Sigmoid colon (tissue), 7 donors: ENCODE results near the gene DENND2A. TPM values are rescaled to one million over a fixed set of nuclear protein-coding genes. Genes with fewer than 3 reads are reported as not detected.
"Not testable (repeated sequence)": the region's sequence is repeated elsewhere in the genome, so short reads cannot be mapped to it uniquely, and the experiment has no call there.

Experiments
- DNase-seq: peaks from one replicate; pipeline ENCODE4 v3.0.0-alpha.2; 2019
- H3K27ac ChIP-seq, 4 donors: fragments of 200-600 bp; sonication (generic); one replicate each; pipeline ENCODE4 v1.5.1; 2016 to 2019; ENCODE audit warnings: mild to moderate bottlenecking in 1 of 4
- H3K27me3 ChIP-seq, 3 donors: fragments of 200-600 bp; sonication (generic); one replicate each; pipeline ENCODE4 v1.5.1; 2019; ENCODE audit warnings: mild to moderate bottlenecking in 1 of 3
- H3K36me3 ChIP-seq, 4 donors: fragments of 200-600 bp; sonication (generic); one replicate each; pipeline ENCODE4 v1.5.1; 2016 to 2019
- H3K4me1 ChIP-seq, 4 donors: fragments of 200-600 bp; sonication (generic); one replicate each; pipeline ENCODE4 v1.5.1; 2017 to 2019
- H3K4me3 ChIP-seq, 4 donors: fragments of 200-600 bp; sonication (generic); one replicate each; pipeline ENCODE4 v1.5.1; 2017 to 2019; ENCODE audit warnings: mild to moderate bottlenecking in 2 of 4, moderate library complexity in 1 of 4
- H3K9me3 ChIP-seq, 4 donors: fragments of 200-600 bp in 3 of 4; sonication (generic) in 3 of 4; one replicate each; pipeline versions ENCODE4 v1.5.1 to v1.6.1; 2013 to 2019
- CTCF ChIP-seq, 4 experiments: fragments of 450-650 bp in 3 of 4; fragments of 200-600 bp in 1 of 4; IDR thresholded peaks; one replicate each; pipeline ENCODE4 v1.5.1; 2016 to 2019; ENCODE audit warnings: antibody characterized with exemption in 4 of 4, mild to moderate bottlenecking in 3 of 4, moderate library complexity in 2 of 4
- EP300 ChIP-seq, 4 donors: sonication (generic); formaldehyde crosslinking; IDR thresholded peaks; one replicate each; pipeline ENCODE4 v1.6.1; 2017; ENCODE audit warnings: antibody characterized with exemption in 4 of 4
- POLR2A ChIP-seq, 2 donors: fragments of 450-650 bp; IDR thresholded peaks; one replicate each; pipeline ENCODE4 v1.6.1; 2016; ENCODE audit warnings: antibody characterized with exemption in 2 of 2, mild to moderate bottlenecking in 2 of 2, moderate library complexity in 2 of 2
- POLR2AphosphoS5 ChIP-seq, 4 donors: sonication (generic); formaldehyde crosslinking; IDR thresholded peaks; one replicate each; pipeline ENCODE4 v1.6.1; 2017; ENCODE audit warnings: antibody characterized with exemption in 4 of 4
- WGBS, 2 donors: extraction: QIAGEN DNeasy Blood & Tissue Kit; methylation state at CpG; one replicate each; pipeline ENCODE4 v1.1.7; 2013; 5-methylcytosine and 5-hydroxymethylcytosine counted together
- intact Hi-C: fragments of 100-400 bp; cut with DNase I; formaldehyde crosslinking; loops from one replicate; pipeline ENCODE4 v1.15.1; 2023
- polyA plus RNA-seq, 3 donors: library from polyadenylated mRNA; stranded (reverse); fragments of 200-250 nt; gene quantifications; one replicate each; pipeline ENCODE4 v1.2.3, GENCODE V29; 2013
- total RNA-seq, 4 donors: library from RNA; depleted of rRNA; stranded (reverse); fragments of >200 nt; gene quantifications; one replicate each; pipeline ENCODE4 v1.1.0, GENCODE V29; 2016
- donor health status: healthy with polysubstance abuse.
- donor health status: Bipolar disorder and iron deficiency.
- donor health status: healthy.

DENND2A gene
- total and polyA plus RNA-seq, 7 donors, result 6.2 to 38.8 (median 11.4) TPM

GRCh38 chr7:140645166-140645900, 4.7 kb upstream of the DENND2A start:
- Histone ChIP-seq H3K4me3 (no peak overlapping the region), H3K4me1 (peaks cover 0 to 14% (median 12%) of the 10 kb centered on the region in 4 donors), H3K36me3 (no peaks in the 10 kb centered on the region), H3K27ac (no peak overlapping the region), H3K9me3 (no peaks in the 10 kb centered on the region), H3K27me3 (peaks cover 0 to 15% (median 5%) of the 10 kb centered on the region in 3 donors)
- 73 to 84% methylated on average over 8 of the region's 8 CpGs for WGBS, 2 donors
- no peak for TF ChIP-seq POLR2A (IDR thresholded peaks at IDR 0.05)
- no peak for TF ChIP-seq CTCF (IDR thresholded peaks at IDR 0.05)
- no peak for TF ChIP-seq POLR2AphosphoS5 (IDR thresholded peaks at IDR 0.05)
- TF ChIP-seq EP300 (IDR thresholded peaks at IDR 0.05), result no peak
- peak; percentile 50 for DNase-seq
- intact Hi-C loops, result no loop called here

- WGBS, 2 donors, result 91 to 92% methylated on average over 13 of the region's 13 CpGs
- peak; percentile 15 for DNase-seq
- H3K27ac ChIP-seq, result not testable (repeated sequence)
Measured at GRCh38 chr7:140644761-140645160, 4.1 kb upstream of the DENND2A start.

GRCh38 chr7:140643416-140643815, 2.8 kb upstream of the DENND2A start:
- H3K36me3 ChIP-seq, result no peaks in the 10 kb centered on the region
- TF ChIP-seq POLR2A (IDR thresholded peaks at IDR 0.05) (no peak), EP300 (IDR thresholded peaks at IDR 0.05) (no peak), POLR2AphosphoS5 (IDR thresholded peaks at IDR 0.05) (no peak), CTCF (IDR thresholded peaks at IDR 0.05) (no peak)
- 91 to 92% methylated on average over 5 of the region's 5 CpGs for WGBS, 2 donors
- intact Hi-C loops, result no loop called here
- H3K27me3 ChIP-seq, result peaks cover 0 to 32% (median 21%) of the 10 kb centered on the region in 3 donors
- H3K4me1 ChIP-seq, result peaks cover 0 to 32% (median 25%) of the 10 kb centered on the region in 4 donors
- H3K4me3 ChIP-seq, result no peak overlapping the region
- DNase-seq, result peak; percentile 40
- no peaks in the 10 kb centered on the region for H3K9me3 ChIP-seq
- H3K27ac ChIP-seq, result peak overlapping the region in 1 of 4 donors; percentile 94

More at GRCh38 chr7:140644761-140645160, 4.1 kb upstream of the DENND2A start:
- H3K9me3 ChIP-seq, intact Hi-C loops, H3K4me3 ChIP-seq, H3K36me3 ChIP-seq: not testable (repeated sequence)
- H3K27me3 ChIP-seq, result peaks cover 0 to 20% (median 8%) of the 10 kb centered on the region in 3 donors
- peaks cover 0 to 20% (median 17%) of the 10 kb centered on the region in 4 donors for H3K4me1 ChIP-seq

- Histone ChIP-seq H3K27ac (peak overlapping the region; percentile 79 to 94 (median 83)), H3K4me3 (peak overlapping the region; percentile 32 to 70 (median 56)), H3K4me1 (peaks cover 0 to 43% (median 31%) of the 10 kb centered on the region in 4 donors), H3K9me3 (no peaks in the 10 kb centered on the region), H3K36me3 (no peaks in the 10 kb centered on the region), H3K27me3 (peaks cover 0 to 34% (median 21%) of the 10 kb centered on the region in 3 donors)
- WGBS, 2 donors, result 56 to 77% methylated on average over 15 of the region's 15 CpGs
- DNase-seq, result peak; percentile 73
- TF ChIP-seq CTCF (IDR thresholded peaks at IDR 0.05) (no peak), POLR2AphosphoS5 (IDR thresholded peaks at IDR 0.05) (no peak), POLR2A (IDR thresholded peaks at IDR 0.05) (no peak), EP300 (IDR thresholded peaks at IDR 0.05) (no peak)
- intact Hi-C loops, result no loop called here
Measured at GRCh38 chr7:140641524-140642195, 1.0 kb upstream of the DENND2A start.

GRCh38 chr7:140640060-140640637, 464 bp downstream of the DENND2A start:
- H3K9me3 ChIP-seq, result no peaks in the 10 kb centered on the region
- peak overlapping the region; percentile 79 to 94 (median 83) for H3K27ac ChIP-seq
- DNase-seq, result peak; percentile 80
- H3K27me3 ChIP-seq, result peaks cover 0 to 34% (median 21%) of the 10 kb centered on the region in 3 donors
- peaks cover 0 to 49% (median 34%) of the 10 kb centered on the region in 4 donors for H3K4me1 ChIP-seq
- intact Hi-C loops, result no loop called here
- TF ChIP-seq POLR2AphosphoS5 (IDR thresholded peaks at IDR 0.05) (peak in 1 of 4 donors; percentile 9), POLR2A (IDR thresholded peaks at IDR 0.05) (no peak)
- H3K4me3 ChIP-seq, result peak overlapping the region; percentile 24 to 70 (median 56)
- H3K36me3 ChIP-seq, result no peaks in the 10 kb centered on the region
- WGBS, 2 donors, result 1% methylated on average over 74 of the region's 74 CpGs
